Astrocyte of the hippocampus (primary cell): ENCODE data around the gene MAT2A.
"Not testable (repeated sequence)": the region's sequence is repeated elsewhere in the genome, so short reads cannot be mapped to it uniquely, and the experiment has no call there.

Experiments
- DNase-seq: peaks from one replicate; pipeline ENCODE4 v3.0.0; 2011; ENCODE audit warnings: low read depth, low spot score

The MAT2A gene

DNA sequence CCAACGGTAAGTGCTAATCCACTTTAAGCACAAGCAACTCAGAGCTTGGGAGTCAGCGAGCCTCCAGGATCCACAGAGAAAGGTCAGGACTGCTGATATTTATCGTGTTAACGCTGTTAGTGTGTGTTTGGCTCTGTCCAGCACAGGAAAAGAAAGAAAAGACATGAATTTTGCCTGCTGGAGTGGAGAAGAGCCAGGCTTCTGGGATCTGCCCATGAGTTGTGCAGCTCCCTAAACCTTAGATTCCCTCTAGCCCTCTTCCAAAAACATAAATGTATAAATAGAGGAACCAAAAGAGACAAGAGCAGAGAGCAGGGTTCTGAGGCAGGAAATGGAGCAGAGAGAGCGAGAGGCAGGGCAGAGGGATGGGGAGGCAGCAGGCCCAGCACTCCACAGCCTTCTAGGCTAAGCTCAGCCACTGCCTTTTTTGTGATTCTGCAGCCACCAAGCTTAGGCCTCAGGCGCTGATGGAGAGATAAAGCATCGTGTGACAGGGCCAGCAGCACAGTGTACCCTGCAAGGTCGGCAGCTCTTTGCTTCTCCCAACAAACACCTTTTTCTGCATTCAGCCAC is 14.5 kb upstream of the MAT2A start:
- peak; percentile 36 for DNase-seq

DNA sequence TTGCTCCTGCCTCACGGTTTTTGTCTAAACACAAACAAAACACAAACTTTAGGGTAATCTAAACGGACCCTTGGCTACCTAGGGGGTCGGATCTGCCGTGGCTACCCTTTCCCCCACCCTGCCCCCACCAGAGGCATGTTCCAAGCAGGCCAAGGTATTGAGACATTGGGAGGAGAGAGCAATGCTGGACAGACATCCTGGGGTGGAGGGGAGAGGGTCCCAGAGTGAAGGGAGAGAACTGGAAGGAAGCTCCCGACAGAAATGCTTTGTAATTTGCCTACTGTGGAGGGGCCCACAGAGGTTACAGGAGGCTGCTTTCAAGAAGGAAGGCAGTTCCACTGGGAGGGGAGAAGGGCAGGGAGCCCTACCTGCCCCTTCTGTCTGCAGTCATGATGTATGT is 13.9 kb upstream of the MAT2A start:
- no peak for DNase-seq

DNA sequence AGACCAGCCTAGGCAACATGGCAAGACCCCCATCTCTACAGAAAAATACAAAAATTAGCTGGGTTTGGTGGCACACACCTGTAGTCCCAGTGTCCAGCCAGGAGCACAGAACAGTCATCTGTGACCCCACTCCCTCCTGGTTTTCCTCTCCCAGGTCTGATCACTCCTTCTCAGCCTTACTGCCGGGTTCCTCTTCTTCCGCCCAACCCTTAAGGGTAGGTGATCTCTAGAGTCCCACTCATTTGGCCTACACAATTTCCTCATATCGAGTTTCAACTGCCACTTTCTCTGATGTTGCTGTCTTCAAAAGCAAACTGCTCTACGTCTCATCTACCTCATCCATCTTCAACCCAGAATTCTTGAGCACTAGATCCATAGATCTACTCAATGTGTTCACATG is 13.4 kb upstream of the MAT2A start:
- no peak for DNase-seq

DNA sequence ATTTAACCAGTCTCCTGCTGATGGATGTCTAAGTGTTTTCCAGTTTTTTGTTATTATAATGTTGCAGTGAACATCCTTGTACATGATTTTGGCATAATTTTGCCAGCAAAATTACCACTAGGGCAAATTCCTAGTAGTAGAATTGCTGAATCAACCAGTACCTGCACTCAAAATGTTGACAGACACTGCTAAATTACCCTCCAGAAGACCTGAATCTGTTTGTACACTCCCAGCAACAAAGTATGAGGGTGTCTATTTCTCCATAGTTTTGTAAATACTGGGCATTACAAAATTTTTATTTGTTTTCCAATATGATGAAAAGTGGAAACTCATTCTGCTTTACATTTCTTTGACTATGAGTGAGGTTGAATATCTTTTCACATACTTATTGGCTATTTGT is 11.2 kb upstream of the MAT2A start:
- DNase-seq: no peak

DNA sequence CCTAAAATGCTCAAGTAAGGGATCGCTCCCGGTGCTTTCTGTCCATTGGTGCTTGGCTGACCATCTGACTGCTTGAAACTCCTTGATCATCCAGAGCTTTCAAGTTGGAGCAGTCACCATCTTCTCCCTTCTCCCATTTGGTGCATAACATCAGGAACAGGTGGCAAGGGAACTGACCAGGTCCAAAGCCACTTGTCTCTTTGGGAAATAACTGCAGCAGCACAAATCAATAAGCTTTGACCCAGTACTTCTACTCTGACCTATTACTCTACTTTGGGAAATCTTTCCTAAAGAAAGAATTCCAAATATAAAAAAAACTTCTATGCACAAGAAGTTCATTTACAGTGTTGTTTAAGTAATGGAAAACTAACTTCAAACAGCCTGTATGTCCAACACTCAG is 10.6 kb upstream of the MAT2A start:
- DNase-seq: no peak

DNA sequence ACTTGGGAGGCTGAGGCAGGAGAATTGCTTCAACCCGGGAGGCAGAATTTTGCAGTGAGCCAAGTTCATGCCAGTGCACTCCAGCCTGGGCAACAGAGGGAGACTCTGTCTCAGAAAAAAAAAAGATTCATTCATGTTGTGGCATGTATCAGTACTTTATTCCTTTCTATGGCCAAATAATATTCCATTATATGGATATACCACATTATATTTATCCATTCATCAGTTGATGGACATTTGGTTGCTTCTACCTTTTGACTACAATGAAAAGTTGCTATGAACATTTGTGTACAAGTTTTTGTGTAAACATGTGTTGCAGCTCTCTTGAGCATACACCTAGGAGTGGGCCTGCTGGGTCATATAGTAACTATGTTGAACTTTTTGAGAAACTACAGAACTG is 9.2 kb upstream of the MAT2A start:
- DNase-seq: no peak

DNA sequence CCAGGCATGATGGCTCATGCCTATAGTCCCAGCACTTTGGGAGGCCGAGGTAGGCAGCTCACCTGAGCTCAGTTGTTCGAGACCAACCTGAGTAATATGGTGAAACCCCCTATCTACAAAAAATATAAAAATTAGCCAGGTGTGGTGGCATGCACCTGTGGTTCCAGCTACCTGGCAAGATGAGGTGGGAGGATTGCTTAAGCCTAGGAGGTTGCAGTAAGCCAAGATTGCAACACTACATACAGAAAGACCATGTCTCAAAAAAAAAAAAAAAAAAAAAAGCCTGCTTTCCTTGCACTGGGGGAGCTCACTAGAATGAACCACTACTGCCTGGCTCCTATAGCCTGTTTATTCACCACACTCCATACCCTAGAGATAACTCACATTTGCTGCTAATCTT is 7.4 kb upstream of the MAT2A start:
- DNase-seq: no peak

DNA sequence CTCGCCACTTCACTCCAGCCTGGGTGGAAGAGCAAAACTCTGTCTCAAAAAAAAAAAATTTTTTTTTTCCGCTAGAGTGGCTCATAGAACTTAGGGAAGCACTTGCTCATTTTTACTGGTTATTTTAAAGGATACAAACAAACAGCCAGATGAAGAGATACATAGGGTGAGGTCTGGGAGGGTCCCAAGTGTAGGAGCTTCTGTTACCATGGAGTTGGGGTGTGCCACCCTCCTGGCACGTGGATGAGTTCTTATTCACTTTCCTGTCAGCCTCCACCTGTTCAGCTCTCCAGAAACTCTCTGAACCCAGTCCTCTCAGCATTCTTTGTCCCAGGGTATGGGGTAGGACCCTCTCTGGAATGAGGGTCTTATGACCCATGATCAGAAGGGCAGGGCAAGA is 4.9 kb upstream of the MAT2A start:
- no peak for DNase-seq

DNA sequence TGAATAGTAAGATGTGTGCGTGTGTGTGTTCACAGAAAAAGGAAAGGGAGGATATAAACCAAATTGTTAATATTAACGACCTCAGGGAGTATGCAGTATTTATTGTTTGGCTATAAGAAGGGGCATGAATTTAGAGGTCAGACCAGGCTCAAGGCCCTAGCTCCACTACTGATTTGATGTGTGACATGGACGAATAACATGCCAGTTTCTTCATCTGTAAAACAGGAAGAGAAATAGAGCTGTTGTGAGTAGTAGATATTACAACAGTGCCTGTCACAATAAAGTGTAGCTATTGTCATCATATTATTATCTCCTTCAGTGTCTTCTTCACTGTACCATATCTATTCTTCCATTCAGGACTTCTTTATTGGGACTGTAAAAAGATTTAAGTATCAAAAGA is 4.1 kb upstream of the MAT2A start:
- no peak for DNase-seq

DNA sequence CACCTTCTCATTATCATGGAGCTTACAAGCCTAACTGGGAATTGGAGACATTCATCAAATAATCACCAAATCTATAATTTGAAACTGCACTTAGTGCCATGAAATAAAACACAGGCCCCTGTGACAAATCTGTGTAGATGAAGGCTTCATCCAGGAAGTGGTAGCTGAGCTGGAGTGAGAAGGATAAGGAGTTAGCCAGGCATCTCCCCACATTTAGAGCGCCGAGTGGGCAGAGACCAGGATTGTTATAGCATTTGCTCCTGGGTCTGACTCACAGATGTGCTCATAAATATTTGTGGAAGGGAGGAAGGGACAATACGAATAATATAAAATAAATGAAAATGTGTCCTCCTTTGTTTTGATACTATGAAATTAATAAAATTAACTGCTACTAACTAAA is 2.5 kb upstream of the MAT2A start:
- peak; percentile 80 for DNase-seq

DNA sequence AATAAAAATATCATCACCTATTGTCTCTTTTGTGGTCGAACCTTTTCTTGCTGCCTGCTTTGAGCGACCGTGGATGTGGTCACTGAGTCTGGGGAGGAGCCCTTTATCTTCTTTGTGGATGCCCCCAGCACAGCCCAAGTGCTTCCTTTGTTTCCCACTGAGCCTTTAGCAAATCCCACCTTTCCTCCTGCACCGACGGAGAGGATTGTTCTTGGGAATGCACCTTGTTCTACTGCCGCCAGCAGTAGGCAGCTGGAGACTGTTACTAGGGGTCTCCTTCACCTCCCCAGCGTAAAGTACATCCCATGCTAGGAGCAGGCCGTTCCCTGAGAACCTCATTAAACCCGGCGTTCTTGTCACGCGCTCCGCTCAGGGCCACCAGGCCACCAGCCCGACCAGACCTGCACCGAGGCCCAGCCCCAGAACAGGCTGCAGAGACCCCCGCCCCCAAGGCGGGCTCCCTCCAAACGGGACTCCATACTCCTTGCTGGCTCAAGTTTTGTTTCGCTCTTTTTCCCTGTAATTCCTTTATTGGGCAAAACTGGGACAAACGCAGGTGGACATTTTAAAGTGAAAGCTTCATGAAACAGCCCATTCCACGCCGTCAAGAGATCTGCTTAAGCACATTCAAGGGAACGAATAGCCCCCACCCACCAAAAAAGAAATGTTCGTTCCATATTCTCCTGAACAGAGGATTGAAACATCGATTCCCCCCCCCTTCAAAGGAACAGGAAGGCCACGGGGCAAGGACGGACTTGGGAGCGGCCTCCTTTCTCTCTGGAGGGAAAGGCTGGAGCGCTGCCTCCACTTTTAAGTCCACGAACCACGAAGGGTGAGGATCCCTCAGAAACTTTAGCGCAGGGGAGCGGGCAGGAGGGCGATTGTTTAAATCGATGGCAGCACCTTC is 1.1 kb upstream of the MAT2A start:
- peak; percentile 61 for DNase-seq

DNA sequence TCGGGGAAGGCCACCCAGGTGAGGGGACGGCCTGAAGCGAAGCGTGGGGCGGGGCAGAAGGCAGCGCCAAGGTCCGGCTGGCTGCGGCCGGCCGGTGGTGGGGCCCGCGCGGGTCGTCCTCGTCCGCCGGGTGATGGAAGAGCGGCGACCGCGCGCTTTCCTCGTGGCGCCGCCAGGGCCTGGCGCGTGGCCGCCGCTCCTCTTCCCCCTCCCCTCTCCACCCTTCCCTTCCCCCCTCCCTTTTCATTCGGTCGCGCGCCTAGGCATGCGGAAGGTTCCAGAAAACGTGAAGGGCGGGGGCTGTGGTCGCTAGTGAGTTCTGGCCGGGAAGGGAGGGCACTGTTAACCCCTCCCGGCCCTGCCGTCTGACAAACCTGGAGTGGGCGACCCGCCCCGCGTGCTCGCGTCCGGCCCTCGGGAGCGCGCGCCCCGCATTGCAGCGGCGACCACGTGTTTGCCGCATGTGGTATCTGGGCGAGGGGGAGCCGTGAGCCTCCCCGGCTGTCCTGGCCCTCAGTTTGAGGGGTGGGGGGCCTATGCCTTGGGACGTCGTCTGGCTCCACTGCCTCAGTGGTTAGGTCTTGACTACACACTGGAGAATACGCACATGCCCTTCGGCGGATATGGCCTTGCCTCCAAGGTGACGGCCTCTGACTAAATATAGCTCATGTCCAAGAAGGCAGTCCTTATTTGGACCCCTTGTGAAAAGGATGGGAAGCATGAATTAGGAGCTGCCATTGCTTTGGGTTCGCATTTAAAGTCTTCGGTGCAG is 579 bp downstream of the MAT2A start:
- peak; percentile 84 for DNase-seq

DNA sequence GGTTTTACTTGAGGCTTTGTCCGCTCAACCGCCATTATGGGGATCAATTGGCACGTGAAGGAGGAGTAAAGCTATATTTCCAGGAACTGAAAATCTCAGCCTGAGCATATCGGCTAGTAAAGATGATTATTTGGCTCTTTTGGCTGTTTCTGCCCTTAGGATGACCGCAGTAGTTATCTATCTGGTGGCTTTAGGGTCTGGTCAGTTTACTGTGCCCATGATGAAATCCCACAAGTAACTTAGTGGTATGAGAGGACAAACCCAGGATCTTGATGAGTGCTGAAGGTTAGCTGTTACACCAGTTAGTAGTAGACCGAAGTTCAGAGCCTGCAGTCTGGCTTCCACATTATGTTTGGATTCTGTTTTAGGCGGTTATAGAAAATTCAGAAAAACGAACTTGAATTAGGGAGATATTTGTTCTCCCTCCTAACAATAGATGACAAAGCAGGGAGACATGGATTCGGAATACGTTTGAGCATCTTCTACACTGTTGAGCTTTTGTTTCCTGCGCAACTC is 1.2 kb downstream of the MAT2A start:
- peak; percentile 41 for DNase-seq

DNA sequence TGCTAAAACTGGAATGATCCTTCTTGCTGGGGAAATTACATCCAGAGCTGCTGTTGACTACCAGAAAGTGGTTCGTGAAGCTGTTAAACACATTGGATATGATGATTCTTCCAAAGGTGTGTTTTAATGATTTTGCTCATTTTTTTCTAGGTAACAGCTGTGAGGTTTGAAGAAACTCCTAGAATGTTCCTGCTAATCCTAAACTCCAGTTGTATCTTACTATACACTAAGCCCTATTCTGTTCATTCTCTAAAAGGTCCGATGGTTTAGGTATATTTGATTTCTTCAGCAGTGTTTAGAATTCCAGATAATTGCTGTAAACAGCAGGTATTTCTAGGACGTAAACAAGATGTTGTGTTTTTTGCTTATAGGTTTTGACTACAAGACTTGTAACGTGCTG is 2.3 kb downstream of the MAT2A start:
- DNase-seq: no peak

DNA sequence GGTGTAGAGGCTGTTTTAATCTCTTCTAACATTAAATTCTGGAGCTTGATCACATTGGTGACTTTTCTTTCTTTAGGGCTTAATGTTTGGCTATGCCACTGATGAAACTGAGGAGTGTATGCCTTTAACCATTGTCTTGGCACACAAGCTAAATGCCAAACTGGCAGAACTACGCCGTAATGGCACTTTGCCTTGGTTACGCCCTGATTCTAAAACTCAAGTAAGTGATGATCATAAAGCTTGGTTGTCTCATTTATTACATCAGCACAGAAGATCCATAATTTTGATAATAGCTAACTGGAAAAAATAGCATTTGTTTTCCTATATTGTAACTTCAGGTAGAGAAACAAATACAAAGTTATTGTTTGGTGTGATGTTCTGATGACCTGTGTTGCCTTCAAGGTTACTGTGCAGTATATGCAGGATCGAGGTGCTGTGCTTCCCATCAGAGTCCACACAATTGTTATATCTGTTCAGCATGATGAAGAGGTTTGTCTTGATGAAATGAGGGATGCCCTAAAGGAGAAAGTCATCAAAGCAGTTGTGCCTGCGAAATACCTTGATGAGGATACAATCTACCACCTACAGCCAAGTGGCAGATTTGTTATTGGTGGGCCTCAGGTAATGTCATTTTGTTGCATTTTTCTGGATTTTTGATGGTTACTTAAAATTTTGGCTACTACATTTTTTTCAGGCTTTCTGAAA is 2.9 kb downstream of the MAT2A start:
- DNase-seq: no peak

DNA sequence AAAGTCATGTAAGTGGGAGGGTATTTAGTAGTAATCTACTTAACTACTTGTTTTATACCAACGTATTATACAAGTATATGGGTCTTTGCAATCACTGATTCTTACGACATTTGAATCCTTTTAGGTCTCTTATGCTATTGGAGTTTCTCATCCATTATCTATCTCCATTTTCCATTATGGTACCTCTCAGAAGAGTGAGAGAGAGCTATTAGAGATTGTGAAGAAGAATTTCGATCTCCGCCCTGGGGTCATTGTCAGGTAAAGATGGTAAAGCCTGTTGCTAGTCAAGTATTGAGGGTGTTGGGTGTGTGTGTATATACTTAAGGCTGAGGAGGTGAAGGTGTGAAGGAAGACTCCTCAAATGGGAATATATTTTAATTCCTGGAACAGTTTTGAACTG is 3.8 kb downstream of the MAT2A start:
- DNase-seq: no peak

DNA sequence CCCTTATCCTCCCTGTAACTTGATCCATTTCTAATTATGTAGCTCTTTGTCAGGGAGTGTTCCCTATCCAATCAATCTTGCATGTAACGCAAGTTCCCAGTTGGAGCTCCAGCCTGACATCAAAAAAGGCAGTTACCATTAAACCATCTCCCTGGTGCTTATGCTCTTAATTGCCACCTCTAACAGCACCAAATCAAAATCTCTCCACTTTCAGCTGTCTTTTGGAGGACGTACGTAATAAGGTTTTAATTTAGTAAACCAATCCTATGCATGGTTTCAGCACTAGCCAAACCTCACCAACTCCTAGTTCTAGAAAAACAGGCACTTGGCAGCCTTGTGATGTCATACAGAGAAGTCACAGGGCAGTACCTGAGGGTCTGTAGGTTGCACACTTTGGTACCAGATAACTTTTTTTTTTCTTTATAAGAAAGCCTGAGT is 5.3 kb downstream of the MAT2A start:
- not testable (repeated sequence) for DNase-seq

DNA sequence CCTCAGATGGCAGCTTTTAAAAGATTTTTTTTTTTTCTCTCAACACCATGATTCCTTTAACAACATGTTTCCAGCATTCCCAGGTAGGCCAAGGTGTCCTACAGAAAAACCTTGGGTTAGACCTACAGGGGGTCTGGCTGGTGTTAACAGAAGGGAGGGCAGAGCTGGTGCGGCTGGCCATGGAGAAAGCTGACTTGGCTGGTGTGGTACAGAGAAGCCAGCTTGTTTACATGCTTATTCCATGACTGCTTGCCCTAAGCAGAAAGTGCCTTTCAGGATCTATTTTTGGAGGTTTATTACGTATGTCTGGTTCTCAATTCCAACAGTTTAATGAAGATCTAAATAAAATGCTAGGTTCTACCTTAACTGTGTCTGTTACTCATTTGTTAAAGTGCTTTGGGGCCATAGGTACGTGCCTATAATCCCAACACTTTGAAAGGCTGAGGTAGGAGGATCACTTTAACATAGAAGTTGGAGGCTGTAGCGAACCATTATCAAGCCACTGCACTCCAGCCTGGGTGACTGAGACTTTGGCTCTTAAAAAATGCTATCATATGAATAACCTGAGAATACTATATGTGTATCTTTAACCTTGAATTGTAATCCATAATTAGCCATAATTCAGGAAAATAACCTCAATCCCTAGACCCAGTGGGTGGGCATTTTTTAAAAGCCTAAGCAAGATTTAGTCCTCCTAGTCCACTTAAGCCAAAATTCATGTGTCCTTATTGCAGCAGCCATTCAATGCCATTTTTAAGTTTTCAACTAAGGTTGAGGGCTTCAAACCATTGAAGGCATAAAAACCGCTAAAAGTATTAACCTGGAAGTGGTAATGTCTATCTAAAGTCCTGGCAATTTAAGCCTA is 6.2 kb downstream of the MAT2A start:
- DNase-seq: not testable (repeated sequence)

DNA sequence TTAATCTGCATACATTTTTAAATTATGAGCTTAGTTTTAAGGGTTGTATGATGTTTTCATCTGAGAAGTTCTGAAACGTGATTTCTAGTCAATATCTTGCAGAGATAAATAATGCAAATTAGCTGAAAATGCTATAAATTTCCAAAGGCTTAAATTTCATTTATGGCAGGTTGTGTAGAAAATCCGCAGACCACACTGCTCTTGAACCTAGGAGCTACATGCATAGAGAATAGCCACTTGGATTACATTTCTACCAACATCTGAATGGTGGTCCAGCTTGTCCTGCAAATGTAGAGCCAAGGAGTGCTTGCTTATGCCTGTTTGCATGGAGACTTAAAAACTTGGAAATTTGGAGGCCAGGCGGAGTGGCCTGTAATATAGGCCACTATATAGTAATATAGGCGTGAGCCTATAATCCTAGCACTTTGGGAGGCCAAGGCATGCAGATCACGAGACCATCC is 6.8 kb downstream of the MAT2A start:
- no peak for DNase-seq

DNA sequence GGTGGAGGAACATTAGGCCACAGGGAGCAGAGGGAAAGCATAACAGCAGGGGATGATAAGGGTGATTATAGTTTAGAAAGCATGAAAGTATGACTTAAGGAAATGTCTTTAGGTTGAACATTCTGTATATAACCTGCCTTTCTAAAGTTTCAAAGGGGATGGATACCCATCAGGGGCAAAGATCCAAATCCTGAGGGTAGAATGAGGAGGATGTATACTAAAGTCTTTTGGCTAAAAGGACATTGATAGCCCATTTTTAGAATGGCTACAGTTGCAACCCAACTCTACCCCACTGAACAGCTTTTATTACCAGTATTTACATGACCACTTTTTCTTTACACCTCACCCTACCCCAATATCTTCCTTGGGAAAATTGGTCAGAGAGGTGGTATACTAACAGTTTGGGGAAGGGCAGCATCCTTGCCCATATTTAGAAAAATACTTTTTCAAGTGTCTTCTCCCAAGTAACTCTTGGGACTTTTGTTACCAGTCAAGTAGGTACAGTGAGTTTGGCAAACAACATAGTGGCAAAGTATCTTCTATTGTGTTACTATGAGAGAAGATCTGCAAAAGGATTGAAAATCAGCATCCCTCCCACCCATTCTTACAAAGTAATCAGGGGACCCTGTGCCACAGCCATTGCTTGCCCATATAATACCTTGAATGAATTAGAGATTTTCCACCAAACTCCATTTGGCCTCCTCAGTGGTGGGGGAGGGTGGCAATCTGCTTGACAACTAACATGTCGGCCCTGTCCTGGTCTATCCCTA is 8.3 kb downstream of the MAT2A start:
- DNase-seq: no peak
